Measurements from ENCODE around the gene SLC47A1. TPM values are rescaled to one million over a fixed set of nuclear protein-coding genes. Genes with fewer than 3 reads are reported as not detected.

Gene SLC47A1
- total RNA-seq, 2 experiments from 2014 or later = not detected

- H3K4me1 Mint-ChIP-seq (ENCODE audit: low read depth) = peaks cover 5% of the 10 kb centered on the region
- POLR2A ChIA-PET = no interaction called here
Observed at GRCh38 chr17:19573075-19573474, 39.4 kb downstream of the SLC47A1 start.

DNA sequence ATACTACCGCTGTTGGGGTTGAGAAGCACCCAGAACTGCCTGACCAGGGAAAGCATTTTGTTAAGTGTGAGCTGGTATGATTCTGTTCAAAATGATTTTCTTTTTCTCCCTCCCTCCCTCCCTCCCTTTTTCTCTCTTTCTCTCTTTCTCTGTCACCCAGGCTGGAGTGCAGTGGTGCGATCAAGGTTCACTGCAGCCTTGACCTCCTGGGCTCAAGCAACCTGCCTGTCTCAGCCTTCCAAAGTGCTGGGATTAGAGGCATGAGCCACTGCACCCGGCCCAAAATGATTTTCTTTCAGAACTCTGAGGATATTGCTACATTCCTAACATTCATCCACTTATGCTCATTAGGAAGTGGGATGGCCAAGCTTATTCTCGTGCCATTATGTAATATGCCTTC lies 41.3 kb downstream of the SLC47A1 start:
- Histone ChIP-seq H3K4me3 (ENCODE audit: low read length) (no peak overlapping the region), H3K27me3 (ENCODE audit: control insufficient read depth in 1 of 2, insufficient read depth in 2 of 2, low read length in 2 of 2) (peaks cover 14 to 16% of the 10 kb centered on the region in 2 experiments), H3K36me3 (ENCODE audit: insufficient read depth, low read length) (no peaks in the 10 kb centered on the region), H3K4me1 (ENCODE audit: insufficient read depth, low read length) (peaks cover 6% of the 10 kb centered on the region), H3K9me3 (ENCODE audit: control insufficient read depth in 1 of 2, insufficient read depth in 1 of 2, low read length in 2 of 2) (peaks cover 0 to 4% of the 10 kb centered on the region in 2 experiments), H3K27ac (ENCODE audit: low read depth in 1 of 2, low read length in 2 of 2) (no peak overlapping the region)
- Mint-ChIP-seq H3K4me1 (ENCODE audit: low read depth) (peaks cover 4% of the 10 kb centered on the region), H3K36me3 (ENCODE audit: low read depth) (no peaks in the 10 kb centered on the region), H3K27ac (no peak overlapping the region), H3K4me3 (no peak overlapping the region), H3K9me3 (no peaks in the 10 kb centered on the region), H3K27me3 (peaks cover 21% of the 10 kb centered on the region)
- ATAC-seq (ENCODE audit: poor library complexity) = no peak
- intact Hi-C loops (cut with DNase I, micrococcal nuclease) = no loop called here
- ChIA-PET CTCF (no interaction called here), POLR2A (interaction anchor here (0.7 kb wide), 1 partner anchor 312 kb away, joined by 3 read pairs; no protein-coding TSS in a partner anchor)
- no peak for DNase-seq
- no peak for TF ChIP-seq CTCF (IDR thresholded peaks at IDR 0.05)

More at GRCh38 chr17:19573075-19573474, 39.4 kb downstream of the SLC47A1 start:
- CTCF ChIA-PET = no interaction called here
- Histone ChIP-seq H3K9me3 (ENCODE audit: control insufficient read depth in 1 of 2, insufficient read depth in 1 of 2, low read length in 2 of 2) (no peaks in the 10 kb centered on the region), H3K4me1 (ENCODE audit: insufficient read depth, low read length) (peaks cover 6% of the 10 kb centered on the region), H3K27ac (ENCODE audit: low read depth in 1 of 2, low read length in 2 of 2) (no peak overlapping the region), H3K27me3 (ENCODE audit: control insufficient read depth in 1 of 2, insufficient read depth in 2 of 2, low read length in 2 of 2) (peaks cover under 1 to 2% of the 10 kb centered on the region in 2 experiments), H3K36me3 (ENCODE audit: insufficient read depth, low read length) (no peaks in the 10 kb centered on the region), H3K4me3 (ENCODE audit: low read length) (no peak overlapping the region)
- no peak for TF ChIP-seq CTCF (IDR thresholded peaks at IDR 0.05)
- Mint-ChIP-seq H3K27me3 (peaks cover 14% of the 10 kb centered on the region), H3K36me3 (ENCODE audit: low read depth) (no peaks in the 10 kb centered on the region), H3K9me3 (no peaks in the 10 kb centered on the region), H3K27ac (no peak overlapping the region), H3K4me3 (no peak overlapping the region)
- DNase-seq (no peak), ATAC-seq (ENCODE audit: poor library complexity) (no peak)
- intact Hi-C loops (cut with DNase I, micrococcal nuclease) = no loop called here

DNA sequence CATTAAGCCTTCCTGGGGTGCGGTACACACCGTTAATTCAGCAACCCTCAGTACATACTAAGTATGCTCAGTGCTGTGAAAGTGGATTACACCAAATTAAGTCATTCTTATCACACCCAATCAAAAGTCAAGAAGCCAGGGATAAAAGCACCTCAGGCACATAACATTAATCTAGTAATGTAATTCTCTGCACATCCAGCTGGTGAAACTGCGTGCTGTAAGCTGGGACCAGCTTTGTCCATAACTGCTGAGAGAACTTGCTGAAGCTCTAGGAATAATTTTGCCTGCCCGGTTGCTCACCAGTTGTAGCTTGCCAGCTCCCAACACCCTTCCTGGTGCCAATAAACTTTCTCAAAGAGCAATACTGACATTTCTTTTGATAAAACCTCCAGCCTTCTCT lies 44.9 kb downstream of the SLC47A1 start:
- ChIA-PET CTCF (no interaction called here), POLR2A (no interaction called here)
- Histone ChIP-seq H3K9me3 (ENCODE audit: control insufficient read depth in 1 of 2, insufficient read depth in 1 of 2, low read length in 2 of 2) (peaks cover 0 to 10% of the 10 kb centered on the region in 2 experiments), H3K27ac (ENCODE audit: low read depth in 1 of 2, low read length in 2 of 2) (no peak overlapping the region), H3K4me3 (ENCODE audit: low read length) (no peak overlapping the region), H3K4me1 (ENCODE audit: insufficient read depth, low read length) (peaks cover 2% of the 10 kb centered on the region), H3K27me3 (ENCODE audit: control insufficient read depth in 1 of 2, insufficient read depth in 2 of 2, low read length in 2 of 2) (peaks cover 31 to 32% of the 10 kb centered on the region in 2 experiments), H3K36me3 (ENCODE audit: insufficient read depth, low read length) (no peaks in the 10 kb centered on the region)
- no peak for TF ChIP-seq CTCF (IDR thresholded peaks at IDR 0.05)
- Mint-ChIP-seq H3K27me3 (peaks cover 41% of the 10 kb centered on the region), H3K4me3 (no peak overlapping the region), H3K4me1 (ENCODE audit: low read depth) (no peaks in the 10 kb centered on the region), H3K36me3 (ENCODE audit: low read depth) (no peaks in the 10 kb centered on the region), H3K9me3 (no peaks in the 10 kb centered on the region), H3K27ac (no peak overlapping the region)
- DNase-seq (no peak), ATAC-seq (ENCODE audit: poor library complexity) (no peak)
- intact Hi-C loops (cut with DNase I, micrococcal nuclease) = no loop called here
